ENCODE results near the gene PRSS38.

PRSS38 gene

GRCh38 chr1:227778401-227778947, 37.0 kb upstream of the PRSS38 start:
- DNase-seq (ENCODE audit: insufficient read length, low spot score) (no peak), FAIRE-seq (no peak)

GRCh38 chr1:227779021-227779441, 36.4 kb upstream of the PRSS38 start:
- DNase-seq (ENCODE audit: insufficient read length, low spot score) (no peak), FAIRE-seq (no peak)

GRCh38 chr1:227779685-227780084, 35.8 kb upstream of the PRSS38 start:
- no peak for DNase-seq (ENCODE audit: insufficient read length, low spot score)
- no peak for FAIRE-seq

GRCh38 chr1:227780101-227781044, 35.1 kb upstream of the PRSS38 start:
- FAIRE-seq, result no peak
- DNase-seq (ENCODE audit: insufficient read length, low spot score), result no peak

GRCh38 chr1:227781314-227781930, 34.1 kb upstream of the PRSS38 start:
- DNase-seq (ENCODE audit: insufficient read length, low spot score) (no peak), FAIRE-seq (no peak)

- DNase-seq (ENCODE audit: insufficient read length, low spot score) (no peak), FAIRE-seq (no peak)
These were observed 33.2 kb upstream of the PRSS38 start for GRCh38 chr1:227782226-227782625.

- DNase-seq (ENCODE audit: insufficient read length, low spot score), result no peak
- no peak for FAIRE-seq
These were observed 30.2 kb upstream of the PRSS38 start for GRCh38 chr1:227785094-227785804.

GRCh38 chr1:227785805-227786671, 29.4 kb upstream of the PRSS38 start:
- FAIRE-seq, result no peak
- DNase-seq (ENCODE audit: insufficient read length, low spot score), result no peak

- DNase-seq (ENCODE audit: insufficient read length, low spot score) (no peak), FAIRE-seq (no peak)
These were observed 28.6 kb upstream of the PRSS38 start for GRCh38 chr1:227786673-227787512.

- peak; percentile 95 for DNase-seq (ENCODE audit: insufficient read length, low spot score)
- peak; percentile 99 for FAIRE-seq
These were observed 27.8 kb upstream of the PRSS38 start for GRCh38 chr1:227787513-227788270.

GRCh38 chr1:227788271-227789083, 27.0 kb upstream of the PRSS38 start:
- DNase-seq (ENCODE audit: insufficient read length, low spot score) (peak; percentile 83), FAIRE-seq (peak; percentile 86)

GRCh38 chr1:227789084-227790033, 26.1 kb upstream of the PRSS38 start:
- DNase-seq (ENCODE audit: insufficient read length, low spot score), result no peak
- FAIRE-seq, result no peak

- DNase-seq (ENCODE audit: insufficient read length, low spot score), result no peak
- FAIRE-seq, result no peak
These were observed 25.5 kb upstream of the PRSS38 start for GRCh38 chr1:227790034-227790400.

- FAIRE-seq (no peak), DNase-seq (ENCODE audit: insufficient read length, low spot score) (no peak)
These were observed 24.6 kb upstream of the PRSS38 start for GRCh38 chr1:227790868-227791267.

- FAIRE-seq, result no peak
These were observed 23.9 kb upstream of the PRSS38 start for GRCh38 chr1:227791425-227792143.

More at GRCh38 chr1:227791425-227792143, 23.9 kb upstream of the PRSS38 start:
- DNase-seq (ENCODE audit: insufficient read length, low spot score), result no peak

Measured in HTR-8/SVneo (cell line).